Stimulated activated CD8-positive, alpha-beta memory T cell treated with anti-CD3 and anti-CD28 coated beads, Interleukin-12 subunit alpha, Interleukin-12 subunit beta, amount 100 ng/mL, for 24 hours (primary cell): ENCODE data around the gene RIC3.
A peak's percentile ranks its signal among the peaks of the same experiment; 100 is the strongest.

ENCODE experiments used
- DNase-seq: peaks from one replicate; pipeline ENCODE4 v3.0.0-alpha.2; 2020; ENCODE audit errors: extremely low read depth

The RIC3 gene

DNA sequence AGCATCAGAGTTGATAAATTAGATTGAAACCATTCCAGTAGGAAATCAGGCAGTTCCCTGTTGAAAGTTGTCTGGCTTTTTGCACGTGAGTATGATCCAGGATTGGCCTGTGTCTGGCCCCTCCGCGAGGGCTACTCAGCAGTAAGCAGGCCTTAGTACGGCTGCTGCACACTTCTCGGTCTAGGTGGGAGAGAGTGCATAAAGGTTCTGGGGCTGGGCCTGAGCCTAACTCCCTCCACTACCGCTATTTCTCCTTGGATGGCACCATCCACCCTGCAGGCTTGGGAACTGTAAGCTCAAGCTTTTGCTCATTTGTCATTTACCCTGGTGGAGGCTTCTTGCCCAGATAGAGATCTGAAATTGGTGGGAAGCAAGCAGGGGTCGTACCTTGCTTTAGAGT is 65.9 kb downstream of the RIC3 start:
- DNase-seq = no peak

DNA sequence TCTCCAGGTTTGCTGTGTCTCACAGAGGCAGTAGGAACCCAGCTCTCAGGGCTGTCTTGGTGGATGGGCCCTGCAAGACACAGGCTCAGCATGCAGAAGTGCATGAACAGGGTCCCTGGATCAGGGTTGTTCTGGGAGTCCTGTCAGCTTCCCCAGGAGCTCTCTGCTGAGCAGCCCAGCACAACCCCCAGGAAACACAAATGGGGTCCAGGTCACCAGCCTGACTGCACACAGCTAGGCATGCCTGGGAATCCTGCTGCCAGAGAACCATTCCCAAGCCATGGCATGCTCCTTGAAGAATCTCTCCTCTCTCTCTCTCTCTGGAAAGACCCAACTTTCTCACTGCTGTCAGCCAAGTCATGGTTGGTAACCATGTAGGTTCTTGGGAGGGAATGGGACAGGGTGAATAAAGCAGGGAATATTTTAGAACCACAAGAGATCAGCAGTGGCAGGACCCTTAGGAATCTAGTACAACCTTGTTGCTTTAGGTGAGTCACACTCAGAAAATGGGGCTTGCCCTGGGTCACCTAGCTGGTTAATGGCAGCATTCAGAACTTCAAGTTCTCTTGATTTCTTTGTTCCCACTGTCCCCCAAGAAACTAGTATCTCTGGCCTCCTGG is 66.4 kb downstream of the RIC3 start:
- no peak for DNase-seq

DNA sequence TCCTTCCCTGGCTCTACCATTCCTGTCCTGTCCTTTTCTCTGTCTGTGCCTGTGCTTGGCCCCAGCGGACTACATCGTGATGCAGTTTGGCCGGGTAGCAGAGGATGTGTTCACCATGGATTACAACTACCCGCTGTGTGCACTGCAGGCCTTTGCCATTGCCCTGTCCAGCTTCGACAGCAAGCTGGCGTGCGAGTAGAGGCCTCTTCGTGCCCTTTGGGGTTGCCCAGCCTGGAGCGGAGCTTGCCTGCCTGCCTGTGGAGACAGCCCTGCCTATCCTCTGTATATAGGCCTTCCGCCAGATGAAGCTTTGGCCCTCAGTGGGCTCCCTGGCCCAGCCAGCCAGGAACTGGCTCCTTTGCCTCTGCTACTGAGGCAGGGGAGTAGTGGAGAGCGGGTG is 67.4 kb downstream of the RIC3 start:
- DNase-seq = no peak

DNA sequence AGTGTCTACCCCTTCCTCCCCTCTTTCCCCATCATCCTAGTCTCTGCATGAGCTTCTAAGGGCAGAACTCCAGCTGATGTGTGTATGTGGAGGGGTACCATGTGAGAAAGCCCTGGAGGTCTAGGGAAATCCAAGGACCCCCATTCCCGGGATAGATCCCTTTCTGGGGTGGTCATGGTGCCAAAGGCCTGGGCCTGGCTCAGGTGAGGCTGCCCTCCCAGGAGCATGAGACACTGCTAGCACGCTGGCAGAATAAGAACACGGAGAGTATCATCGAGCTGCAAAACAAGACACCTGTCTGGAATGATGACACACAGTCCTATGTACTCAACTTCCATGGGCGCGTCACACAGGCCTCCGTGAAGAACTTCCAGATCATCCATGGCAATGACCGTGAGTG is 68.2 kb downstream of the RIC3 start:
- DNase-seq = no peak

DNA sequence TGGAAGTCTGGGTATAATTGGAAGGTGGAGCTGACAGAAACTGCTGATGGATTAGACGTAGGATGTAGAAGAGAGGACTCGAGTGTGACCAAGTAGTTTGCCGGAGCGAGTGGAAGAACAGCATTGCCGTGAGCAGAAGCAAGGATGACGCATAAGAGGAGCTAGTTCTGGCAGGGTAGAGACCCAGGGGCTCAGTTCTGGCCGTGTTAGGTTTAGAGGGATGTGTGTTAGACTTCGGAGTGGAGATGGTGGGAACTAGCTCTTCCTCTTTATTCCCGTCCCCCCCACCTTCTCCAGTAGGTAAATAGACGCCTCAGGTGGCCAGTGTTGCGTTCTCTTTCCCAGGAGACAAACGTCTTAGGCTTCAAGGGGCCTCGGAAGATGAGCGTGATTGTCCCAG is 68.7 kb downstream of the RIC3 start:
- no peak for DNase-seq

DNA sequence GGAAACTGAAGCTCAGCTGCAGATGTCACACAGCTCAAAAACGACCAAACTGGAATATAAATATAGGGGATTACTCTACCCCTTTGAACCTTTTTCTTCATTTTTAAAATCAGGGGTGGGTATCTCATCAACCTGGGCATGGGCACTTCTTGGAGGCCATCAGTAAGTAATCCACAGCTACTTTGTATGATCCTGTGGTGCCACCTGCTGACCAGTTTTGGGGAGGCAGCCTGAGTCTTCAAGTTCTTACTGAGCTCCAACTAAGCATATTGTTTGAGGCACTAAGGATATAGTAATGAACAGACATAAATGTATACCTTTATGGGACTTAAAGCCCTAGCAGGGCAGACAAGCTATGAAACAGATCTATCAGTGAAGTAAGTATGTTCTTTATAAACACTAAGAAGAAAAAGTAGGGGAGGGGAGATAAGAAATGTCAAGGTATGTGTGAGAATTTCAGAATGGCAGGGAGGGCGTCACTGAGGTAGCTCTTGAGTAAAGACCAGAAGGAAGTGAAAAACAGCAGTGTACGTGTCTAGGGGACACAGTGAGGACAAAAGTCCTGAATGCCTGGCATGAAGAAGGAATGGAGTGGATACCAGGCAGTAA is 69.4 kb downstream of the RIC3 start:
- DNase-seq = peak; percentile 25

DNA sequence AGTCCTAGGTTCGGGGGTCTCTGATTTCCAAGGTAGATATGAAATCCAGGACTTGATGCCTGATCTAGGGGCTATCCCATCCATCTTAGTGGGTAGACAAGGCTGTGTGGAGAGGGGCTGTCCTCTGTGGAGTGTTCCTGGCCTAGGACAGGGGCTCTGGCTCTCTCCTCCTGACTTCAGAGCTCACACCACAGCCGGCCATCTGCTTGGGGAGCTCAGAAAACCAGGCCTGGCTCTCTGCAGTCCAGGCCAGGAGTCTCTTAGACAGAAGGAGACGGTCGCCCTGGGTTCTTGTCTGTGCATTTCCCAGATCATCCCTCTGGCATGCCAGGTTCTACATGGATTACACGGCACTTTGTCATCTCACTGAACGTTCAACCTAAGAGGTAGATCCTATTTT is 69.9 kb downstream of the RIC3 start:
- no peak for DNase-seq

DNA sequence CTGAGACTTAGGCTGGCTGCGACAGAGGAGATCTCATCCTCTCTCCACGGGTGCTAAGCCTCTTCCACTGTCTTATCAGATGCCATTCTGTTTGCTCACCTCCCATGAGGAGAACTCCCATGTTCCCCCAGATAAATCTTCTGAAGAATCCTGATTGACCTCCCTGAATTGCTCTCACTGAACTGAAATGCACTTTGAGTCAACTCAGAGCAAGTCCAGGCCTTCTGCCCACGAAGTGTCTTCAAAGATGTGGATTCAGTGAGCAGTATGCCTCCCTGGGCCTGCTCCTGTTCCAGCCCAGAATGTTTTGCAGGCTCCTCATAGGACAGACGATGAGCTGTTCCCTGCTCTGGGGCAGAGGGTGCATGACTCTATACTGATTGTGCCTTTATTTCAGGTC is 70.5 kb downstream of the RIC3 start:
- no peak for DNase-seq

DNA sequence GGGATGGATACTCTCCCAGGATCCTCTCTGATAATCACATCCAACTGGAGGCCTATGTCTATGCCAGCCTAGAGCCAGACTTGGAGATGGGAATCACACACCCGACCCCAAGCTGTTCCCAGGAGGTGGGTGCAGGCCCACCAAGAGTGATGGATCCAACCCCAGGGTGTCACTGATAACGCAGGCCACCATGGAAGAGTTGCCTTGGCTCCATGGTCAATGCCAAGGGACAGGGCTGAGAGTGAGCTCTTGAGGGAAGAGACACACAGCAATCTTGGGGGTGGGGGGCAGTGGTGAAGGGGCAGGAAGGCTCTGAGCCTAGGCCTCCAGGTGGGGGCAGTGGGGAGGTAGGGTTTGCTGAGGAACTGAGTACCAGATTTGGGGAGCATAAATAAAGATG is 70.9 kb downstream of the RIC3 start:
- DNase-seq = no peak

DNA sequence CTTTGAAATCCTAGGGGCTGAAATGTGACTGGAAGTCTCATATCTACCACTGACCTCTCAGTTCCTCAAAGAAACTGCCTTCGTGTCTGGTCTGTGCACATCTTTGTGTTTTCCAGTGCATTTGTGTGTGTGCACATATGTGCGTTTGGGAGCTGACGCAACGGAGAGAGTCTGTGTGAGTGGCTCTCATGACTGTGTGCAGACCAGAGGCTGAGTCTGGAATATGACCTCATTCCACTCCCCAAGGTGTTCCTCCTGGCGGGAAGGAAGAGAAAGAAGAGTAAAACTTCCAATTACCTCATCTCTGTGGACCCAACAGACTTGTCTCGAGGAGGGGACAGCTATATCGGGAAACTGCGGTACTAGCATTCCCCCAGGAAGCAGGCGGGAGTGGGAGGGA is 71.4 kb downstream of the RIC3 start:
- DNase-seq = no peak

DNA sequence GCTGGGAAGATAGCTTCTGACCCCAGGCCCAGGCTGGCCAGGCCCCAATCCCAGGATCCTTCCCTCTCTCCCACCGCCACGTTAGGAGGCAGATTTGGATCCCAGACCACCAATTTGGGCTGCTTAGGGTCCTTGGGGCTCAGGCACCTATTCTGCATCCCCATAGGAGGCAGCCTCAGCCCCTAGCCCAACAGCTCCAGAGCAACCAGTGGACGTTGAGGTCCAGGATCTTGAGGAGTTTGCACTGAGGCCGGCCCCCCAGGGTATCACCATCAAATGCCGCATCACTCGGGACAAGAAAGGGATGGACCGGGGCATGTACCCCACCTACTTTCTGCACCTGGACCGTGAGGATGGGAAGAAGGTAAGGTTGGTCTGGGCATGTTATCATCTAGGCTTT is 71.8 kb downstream of the RIC3 start:
- DNase-seq = no peak

DNA sequence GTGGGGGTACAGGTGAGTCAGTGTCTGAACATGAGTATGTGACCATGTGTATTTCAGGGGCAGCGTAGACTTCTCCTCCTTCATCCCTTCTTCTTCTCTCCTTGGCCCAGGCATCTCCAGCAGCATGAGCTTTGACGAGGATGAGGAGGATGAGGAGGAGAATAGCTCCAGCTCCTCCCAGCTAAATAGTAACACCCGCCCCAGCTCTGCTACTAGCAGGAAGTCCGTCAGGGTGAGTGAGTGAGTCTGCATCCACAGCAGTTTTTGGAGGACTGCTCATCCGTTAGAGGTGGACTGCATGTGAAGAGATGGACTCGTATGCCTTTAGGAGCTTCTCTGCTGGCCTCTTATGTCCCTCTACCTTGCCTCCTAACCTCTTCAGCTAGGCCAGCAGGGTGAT is 72.2 kb downstream of the RIC3 start:
- no peak for DNase-seq

DNA sequence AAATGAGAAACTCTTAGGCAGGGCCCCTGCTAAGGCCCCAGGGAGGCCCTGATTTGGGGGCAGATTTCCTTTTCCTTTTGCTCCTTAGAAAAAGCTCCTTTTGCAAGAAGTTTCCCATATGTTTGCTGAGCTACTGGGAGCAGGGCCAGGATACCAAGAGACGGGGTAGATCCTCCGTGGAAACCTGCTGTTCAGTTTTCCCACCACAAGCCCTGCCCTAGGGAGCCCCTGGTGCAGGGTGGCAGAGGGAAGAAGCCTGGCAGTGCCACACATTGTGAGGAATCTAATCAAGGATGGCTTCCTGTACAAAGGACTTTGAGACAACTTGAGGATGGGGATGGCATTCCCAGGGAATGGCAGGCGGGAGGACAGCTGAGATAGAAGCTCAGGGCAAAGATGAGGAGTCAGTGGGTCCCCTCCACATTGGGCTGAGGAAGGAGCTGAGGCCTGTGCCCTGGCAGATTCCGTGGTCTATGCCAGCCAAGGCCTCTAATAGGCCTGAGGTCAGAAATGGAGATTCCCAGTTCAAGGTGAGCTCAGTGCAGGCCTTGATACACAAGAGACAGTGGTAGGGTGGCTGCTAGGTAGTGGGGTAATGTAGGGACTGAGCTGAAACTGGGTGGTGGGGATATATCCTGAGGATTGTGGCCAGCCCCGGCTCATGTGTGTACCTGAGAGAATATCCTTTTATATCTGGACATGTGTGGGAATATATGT is 72.9 kb downstream of the RIC3 start:
- no peak for DNase-seq

DNA sequence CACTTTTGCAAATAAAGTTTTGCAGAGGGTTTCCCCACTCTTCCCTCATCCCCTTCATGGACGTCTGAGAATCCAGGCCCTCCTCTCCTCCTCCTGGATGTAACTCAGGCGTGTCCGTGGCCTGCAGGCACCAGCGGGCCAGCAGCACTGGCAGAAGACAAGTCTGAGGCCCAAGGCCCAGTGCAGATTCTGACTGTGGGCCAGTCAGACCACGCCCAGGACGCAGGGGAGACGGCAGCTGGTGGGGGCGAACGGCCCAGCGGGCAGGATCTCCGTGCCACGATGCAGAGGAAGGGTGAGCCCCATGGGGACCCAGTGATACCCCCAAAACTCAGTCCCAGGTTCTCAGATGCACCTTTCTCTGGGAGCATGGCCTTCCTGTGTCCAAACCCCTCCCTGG is 73.5 kb downstream of the RIC3 start:
- DNase-seq = no peak

DNA sequence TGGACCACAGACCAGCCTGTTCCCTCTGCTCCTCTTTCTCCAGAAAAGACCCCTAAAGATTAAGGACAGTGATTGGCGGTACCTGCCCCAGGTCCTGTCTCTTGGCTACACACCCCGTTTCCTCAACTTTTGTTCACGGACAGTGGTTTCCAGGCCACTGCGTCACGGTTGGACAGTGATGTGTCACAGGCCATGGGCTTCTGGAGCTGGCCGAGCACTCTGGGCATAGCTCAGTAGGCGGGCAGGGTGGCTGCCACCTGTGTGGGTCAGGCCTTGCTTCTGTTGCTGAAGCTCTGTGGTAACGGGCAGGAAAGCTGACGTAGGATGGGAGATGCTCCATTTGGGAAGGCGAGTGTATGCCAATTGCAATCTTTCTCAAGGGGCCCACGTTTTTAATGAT is 74.2 kb downstream of the RIC3 start:
- no peak for DNase-seq

DNA sequence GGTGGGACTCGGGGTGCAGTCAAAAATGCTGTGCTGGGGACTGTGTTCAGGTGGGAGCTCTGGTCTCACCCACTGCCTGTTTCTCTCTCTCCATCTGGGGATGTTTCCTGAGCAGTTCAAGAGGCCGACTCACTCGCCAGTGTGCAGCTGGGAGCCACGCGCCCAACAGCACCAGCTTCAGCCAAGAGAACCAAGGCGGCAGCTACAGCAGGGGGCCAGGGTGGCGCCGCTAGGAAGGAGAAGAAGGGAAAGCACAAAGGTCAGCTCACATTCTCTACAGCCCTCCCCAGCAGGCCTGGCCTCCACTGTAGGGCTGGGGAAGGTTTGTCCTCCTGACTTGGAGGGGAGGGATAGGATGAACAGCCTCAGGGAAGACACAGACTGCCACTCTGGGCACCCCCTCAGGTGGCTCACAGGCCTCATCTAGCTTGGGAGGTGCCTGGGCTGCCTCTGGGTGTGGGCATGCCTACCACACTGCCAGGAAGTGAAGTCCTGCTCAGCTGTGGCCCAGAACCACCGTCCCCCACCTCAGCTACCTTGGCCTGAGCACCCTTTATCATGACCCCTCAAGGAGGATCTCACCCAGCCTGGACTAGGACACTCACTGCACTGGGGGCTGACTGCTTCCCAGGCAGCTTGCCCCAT is 74.8 kb downstream of the RIC3 start:
- no peak for DNase-seq

DNA sequence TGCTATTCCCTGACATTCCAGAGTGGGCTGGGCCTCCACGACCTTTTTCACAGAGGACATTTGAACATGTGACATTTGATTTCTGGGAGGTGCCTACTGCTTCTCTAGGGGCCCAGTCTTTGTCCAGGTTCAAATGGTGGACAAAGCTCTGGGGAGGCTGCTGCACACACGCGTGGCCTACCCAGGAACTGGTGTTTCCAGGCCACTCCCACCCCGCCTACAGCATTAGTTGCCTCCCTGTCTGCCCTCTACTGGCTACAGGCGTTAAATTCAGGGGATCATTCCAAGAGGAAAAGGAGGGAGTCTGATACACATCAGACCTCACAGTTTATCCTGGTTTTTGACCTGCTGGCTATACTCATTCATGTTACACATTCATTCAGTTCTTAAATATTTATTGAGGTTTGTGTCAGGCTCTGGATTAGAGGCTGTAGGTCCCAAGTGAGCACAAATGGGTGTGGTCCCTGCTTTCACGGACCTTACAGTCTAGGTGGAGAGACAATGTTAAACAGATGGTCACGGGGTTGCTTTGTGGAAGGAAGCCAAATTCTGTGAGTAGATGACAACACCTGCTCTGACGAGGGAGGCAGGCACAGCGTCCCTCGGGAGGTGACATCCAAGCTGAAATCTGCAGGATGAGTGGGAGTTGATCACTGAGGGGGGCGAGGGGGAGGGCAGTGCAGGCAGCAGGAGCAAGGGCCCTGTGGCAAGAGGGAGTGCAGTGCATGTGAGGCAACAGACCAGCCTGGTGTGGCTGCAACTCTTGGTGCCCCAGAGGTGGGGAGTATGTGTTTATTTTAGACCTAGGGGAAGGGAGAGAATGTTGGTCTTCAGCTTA is 76.0 kb downstream of the RIC3 start:
- peak; percentile 20 for DNase-seq

DNA sequence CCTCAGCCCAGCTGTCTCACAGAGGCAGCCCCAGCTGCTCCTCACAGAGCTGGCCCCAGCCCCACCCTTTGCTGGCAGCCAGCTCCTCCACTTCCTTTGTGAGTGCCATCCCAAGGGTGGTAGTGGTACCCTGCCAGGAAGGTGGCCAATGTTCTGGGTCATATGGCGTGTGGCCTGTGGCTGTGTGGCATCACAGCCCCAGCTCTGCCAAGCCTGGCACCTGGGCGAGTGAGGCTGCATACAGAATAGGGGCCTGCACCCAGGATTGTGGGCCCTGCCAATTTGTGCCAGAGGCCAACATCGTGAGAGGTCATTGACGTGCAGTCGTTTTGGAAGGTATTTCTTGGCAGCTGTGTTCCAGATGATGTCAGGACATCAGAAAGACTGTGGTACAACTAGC is 77.1 kb downstream of the RIC3 start:
- DNase-seq = no peak

DNA sequence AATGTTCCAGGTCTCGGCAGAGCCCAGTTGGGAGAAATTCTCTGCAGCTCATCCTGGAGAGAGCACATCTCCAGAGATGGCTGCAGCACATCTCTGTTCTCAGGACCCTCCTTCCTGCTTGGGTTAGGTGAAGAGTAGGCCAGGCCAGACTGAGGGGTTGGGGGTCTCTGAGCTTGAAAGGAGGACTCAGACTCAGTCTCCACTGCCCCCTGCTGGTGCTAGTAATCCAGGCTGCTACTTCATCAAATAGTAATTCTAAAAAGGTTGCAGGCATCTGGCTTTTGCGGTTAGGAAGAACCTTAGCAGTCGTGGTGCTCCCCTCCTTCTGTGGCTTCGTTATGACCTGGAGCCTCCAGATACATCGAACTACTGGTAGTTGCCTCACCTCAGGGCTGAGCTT is 78.1 kb downstream of the RIC3 start:
- DNase-seq = no peak

DNA sequence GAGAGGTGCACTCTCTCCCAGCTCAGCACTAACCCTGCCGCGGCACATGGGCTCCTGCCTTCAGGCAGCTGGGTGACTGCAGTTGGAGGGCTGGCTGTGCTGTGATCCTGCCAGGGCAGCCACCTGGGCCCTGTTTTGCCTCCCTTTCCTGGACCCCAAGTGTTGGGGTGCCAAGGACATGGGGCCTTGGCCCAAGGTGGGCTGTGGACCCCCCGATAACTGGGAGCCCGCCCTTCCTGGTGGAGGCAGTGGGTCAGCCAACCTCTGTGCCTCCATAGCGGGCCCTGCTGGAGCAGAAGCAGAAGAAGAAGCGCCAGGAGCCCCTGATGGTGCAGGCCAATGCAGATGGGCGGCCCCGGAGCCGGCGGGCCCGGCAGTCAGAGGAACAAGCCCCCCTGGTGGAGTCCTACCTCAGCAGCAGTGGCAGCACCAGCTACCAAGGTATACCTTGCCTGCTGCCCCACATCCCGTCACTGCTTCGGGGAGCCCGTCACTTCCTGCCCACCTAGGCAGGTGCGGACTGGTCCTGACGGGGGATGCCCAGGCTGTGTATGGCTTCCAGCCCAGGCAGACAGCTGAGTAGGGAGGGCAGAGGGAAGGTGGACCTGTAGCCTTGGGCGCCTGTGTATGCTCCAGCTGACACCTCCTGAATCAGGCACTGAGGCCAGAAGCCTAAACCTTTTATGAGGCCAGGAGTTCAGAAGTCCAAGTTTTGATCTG is 78.9 kb downstream of the RIC3 start:
- DNase-seq = no peak

DNA sequence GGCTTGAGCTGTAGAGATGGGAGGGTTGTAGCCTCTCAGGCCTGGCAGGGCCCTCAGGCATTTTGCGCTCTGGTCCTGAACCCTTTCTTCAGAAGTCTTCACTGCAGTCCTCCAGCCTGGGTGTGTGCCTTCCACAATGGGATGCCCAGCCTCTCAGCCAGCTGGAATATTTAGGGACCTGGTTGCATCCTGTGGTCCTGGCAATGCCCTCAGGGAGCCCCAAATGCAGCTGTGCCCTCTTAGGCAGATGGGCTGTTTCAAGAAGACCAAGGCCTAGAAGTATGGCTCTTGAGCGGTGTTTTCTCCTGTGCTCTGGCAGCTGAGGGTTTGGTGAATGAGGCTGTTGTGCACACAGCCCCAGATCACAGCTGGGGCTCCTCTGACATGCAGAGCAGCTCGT is 81.1 kb downstream of the RIC3 start:
- no peak for DNase-seq

DNA sequence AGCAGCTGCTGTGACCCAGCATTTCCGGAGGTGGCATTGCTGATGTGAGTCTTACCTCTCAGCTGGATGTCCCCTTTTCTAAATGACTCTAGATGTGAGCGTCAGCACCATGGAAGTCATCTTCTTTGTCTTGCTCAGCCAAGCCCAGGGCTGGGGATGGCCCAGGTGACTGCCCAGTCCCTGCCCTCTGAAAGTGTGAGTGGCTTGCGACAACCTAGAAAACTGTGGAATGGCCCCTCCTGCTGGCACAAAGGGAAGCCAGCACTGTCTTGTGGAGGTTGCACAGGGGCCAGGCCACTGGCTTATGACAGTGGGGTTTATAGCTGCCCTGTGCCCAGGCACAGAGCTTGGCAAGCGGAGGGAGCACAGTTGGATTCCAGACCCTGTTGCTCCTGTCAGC is 81.6 kb downstream of the RIC3 start:
- DNase-seq = no peak
